HG03460 (cell line): Measurements from ENCODE around the gene FFAR2.
"Not testable (repeated sequence)": the region's sequence is repeated elsewhere in the genome, so short reads cannot be mapped to it uniquely, and the experiment has no call there.

Experiments
- ATAC-seq: cut with Tn5 transposase; IDR thresholded peaks from one replicate; pipeline ENCODE4 v1.9.1; 2021; ENCODE audit not compliant: unreplicated experiment

Gene FFAR2

DNA sequence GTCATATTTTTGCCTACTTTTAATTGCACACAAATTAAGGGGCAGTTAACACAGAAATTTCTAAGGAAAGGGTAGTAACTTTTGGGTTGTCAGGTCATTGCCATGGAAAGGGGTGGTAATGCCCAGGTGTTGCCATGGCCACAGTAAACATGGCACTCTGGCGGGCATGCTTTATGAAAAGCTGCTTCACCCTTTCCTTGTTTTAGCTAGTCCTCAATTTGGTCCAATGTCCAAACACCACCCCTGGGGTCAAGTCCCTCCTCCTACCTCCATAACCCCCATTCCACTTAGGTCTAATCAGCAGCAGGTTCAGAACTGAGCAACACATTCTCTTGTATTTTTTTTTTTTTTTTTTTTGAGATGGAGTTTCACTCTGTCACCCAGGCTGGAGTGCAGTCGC is 6.6 kb downstream of the FFAR2 start:
- ATAC-seq, result no peak

GRCh38 chr19:35455616-35456201 is 7.7 kb downstream of the FFAR2 start:
- no peak for ATAC-seq

- no peak for ATAC-seq
Measured at GRCh38 chr19:35457173-35457572, 9.1 kb downstream of the FFAR2 start.

DNA sequence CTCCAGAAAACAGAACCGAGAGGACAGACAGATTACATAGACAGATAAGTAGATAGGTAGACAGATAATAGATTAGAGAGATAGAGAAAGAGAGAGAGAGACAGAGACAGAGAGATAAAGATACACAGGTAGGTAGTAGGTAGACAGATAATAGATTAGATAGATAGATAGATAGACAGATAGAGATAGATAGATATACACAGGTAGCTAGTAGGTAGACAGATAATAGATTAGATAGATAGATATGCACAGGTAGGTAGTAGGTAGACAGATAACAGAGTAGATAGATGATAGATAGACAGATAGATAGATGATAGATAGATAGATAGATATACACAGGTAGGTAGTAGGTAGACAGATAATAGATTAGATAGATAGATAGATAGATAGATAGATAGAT is 10.1 kb downstream of the FFAR2 start:
- ATAC-seq, result no peak

GRCh38 chr19:35458731-35459391 is 10.8 kb downstream of the FFAR2 start:
- ATAC-seq, result peak; percentile 61

- ATAC-seq, result no peak
Measured at GRCh38 chr19:35459414-35460082, 11.5 kb downstream of the FFAR2 start.

DNA sequence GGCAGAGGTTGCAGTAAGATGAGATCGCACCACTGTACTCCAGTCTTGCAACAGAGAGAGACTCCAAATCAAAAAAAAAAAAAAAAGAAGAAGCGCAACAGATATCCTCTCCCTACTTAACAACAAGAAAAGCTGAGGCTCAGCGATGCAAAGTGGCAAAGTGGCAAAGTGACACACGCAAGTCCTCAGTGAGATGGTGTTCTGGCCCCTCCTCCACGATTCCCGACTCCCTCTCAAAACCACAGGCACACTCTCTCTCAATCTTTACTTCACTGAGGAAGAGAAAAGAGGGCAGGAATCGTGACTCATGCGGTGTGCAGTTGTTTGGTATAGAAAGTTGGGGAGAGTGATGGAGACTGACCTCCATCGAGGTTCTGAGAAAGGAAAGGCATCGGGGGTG is 12.6 kb downstream of the FFAR2 start:
- no peak for ATAC-seq

DNA sequence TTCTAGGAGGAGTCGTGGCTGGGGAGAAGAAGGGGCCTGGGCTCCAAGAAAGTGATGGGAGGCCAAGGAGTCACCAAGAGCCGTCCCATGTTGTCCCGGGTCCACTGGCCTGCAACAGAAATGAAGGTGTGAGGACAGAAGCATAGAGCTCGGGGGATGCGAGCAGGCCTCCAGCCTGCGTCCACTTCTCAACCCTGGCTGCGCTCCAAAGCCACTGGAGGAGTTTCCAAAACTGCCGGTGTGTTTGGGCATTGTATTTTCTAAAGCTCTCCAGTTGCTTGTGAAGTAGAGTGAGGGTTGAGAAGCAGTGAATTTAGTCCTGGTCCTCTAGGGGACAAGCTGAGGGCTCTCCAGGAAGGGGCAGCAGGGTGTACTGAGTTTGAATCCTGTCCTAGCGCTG is 13.0 kb downstream of the FFAR2 start:
- no peak for ATAC-seq

DNA sequence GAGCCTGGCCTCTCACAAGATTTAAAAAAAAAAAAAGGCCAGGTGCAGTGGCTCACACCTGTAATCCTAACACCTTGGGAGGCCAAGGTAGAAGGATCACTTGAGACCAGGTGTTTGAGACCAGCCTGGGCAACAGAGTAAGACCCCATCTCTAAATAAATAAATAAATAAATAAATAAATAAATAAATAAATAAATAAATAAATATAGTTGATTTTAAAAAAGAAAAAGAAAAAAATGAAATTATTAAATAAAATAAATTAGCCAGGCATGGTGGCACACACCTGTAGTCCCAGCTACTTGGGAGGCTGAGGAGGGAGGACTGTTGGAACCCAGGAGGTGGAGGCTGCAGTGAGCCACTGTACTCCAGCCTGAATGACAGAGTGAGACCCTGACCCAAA is 13.7 kb downstream of the FFAR2 start:
- ATAC-seq, result not testable (repeated sequence)

GRCh38 chr19:35462476-35462953 is 14.5 kb downstream of the FFAR2 start:
- ATAC-seq, result peak; percentile 57

DNA sequence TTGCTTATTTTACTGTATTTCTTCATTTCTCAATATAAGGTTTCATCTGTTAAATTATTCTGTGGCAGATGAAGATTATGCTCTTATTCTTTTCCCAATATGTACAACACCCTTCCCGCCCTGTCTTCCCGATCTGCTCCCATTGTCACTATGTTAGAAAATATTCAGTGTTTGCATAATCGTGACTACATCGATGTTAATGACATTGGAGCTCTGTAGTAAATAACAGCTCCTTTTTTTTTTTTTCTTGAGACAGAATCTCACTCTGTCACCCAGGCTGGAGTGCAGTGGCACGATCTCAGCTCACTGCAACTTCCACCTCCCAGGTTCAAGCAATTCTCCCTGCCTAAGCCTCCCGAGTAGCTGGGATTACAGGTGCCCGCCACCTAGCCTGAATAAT is 14.9 kb downstream of the FFAR2 start:
- not testable (repeated sequence) for ATAC-seq

GRCh38 chr19:35466259-35466658 is 18.2 kb downstream of the FFAR2 start:
- ATAC-seq, result no peak

DNA sequence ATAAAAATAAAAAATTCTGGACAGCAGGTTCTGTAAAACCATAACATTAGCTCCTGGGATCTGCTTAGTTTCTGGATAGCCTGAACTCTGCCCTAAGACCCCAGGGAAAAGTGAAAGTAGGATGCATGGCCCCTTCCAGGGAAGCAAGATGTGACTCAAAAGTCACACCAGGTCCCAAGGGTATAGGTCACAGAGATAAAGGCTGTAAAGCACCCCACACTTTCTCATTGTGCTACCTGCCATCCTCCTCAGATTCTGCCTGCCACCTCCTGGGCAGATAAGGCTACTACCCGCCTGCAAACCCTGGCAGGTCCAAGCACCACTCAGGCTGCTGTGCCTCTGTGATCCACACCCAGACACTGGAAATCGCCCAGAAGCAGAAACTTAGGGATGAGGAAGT is 20.6 kb downstream of the FFAR2 start:
- ATAC-seq, result peak; percentile 65

DNA sequence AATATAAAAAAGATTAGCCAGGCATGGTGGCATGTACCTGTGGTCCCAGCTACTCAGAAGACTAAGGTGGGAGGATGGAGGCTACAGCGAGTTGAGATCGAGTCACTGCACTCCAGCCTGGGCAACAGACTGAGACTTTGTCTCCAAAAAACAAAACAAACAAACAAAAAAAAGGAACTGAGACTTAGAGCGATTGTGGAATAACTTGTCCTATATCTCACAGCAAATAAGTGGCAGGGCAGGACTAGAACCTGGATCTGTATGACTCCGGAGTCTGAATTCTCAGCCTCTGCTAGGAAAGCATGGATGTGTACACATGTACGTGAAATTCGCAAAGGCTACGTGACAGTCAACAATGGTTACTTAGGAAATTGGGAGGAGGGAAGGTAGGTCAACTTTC is 22.1 kb downstream of the FFAR2 start:
- no peak for ATAC-seq

GRCh38 chr19:35471075-35471474 is 23.0 kb downstream of the FFAR2 start:
- not testable (repeated sequence) for ATAC-seq

- ATAC-seq, result no peak
Measured at GRCh38 chr19:35471946-35472345, 23.9 kb downstream of the FFAR2 start.

DNA sequence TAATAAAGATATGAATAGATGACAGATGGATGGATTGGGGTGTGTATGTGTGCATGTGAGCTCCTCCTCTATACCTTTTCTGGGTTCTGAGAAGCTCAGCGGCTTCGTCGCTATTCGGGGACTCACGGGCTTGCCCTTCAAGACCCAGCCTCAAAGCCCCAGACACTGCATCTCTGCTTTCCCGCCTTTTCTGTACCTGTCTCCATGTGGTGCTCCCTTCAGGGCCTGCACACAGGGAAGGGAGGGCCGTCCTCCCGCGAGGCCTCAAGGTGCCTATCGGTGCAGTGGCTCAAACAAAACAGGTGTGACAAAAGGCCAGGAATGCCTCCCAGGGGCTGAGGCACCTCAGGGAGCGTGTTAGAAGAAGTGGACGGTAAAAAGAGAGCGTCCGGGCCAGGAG is 26.0 kb downstream of the FFAR2 start:
- ATAC-seq, result no peak

GRCh38 chr19:35474594-35474993 is 26.5 kb downstream of the FFAR2 start:
- ATAC-seq, result not testable (repeated sequence)

GRCh38 chr19:35476149-35476548 is 28.1 kb downstream of the FFAR2 start:
- no peak for ATAC-seq

GRCh38 chr19:35478794-35479677 is 31.0 kb downstream of the FFAR2 start:
- no peak for ATAC-seq

DNA sequence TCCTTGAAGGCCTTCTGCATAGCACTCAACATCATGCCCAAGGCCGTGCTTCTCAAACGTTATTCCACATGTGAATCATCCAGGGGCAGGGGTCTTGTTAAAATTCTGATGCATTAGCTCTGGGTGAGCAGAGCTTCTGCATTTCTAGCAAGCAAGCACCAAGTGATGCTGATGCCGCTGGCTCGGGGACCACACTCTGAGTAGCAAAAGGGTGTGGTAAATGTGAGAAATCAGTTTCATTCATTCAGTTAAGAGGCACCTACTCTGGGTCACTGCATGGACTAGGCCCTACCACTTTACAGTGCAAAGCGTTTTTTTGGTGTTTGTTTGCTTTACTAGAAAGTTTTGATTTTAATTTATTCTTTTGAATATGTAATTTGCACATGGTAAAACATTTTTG is 35.0 kb downstream of the FFAR2 start:
- ATAC-seq, result no peak
